Mesenchymal stem cell (in vitro differentiated cells and primary cell): Measurements from ENCODE around the gene TSC22D1.

Experiments used
- DNase-seq: peaks from one replicate; pipeline ENCODE4 v3.0.0-alpha.2; 2013
- H2AFZ ChIP-seq: one replicate; pipeline ENCODE4 v1.6.1; 2013; ENCODE audit warnings: low read depth, mild to moderate bottlenecking, control low read depth, inconsistent platforms, low read length, moderate library complexity
- H2AK5ac ChIP-seq: 2 replicates; pipeline ENCODE4 v1.6.1; 2013; ENCODE audit warnings: low read length, moderate library complexity, mild to moderate bottlenecking, inconsistent platforms; ENCODE audit not compliant: severe bottlenecking
- H2BK120ac ChIP-seq: one replicate; pipeline ENCODE4 v1.6.1; 2013; ENCODE audit warnings: low read depth, mild to moderate bottlenecking, inconsistent platforms, low read length, moderate library complexity
- H2BK12ac ChIP-seq, 2 experiments: one replicate each; pipeline ENCODE4 v1.6.1; 2013; ENCODE audit warnings: inconsistent platforms in 2 of 2, low read length in 2 of 2, mild to moderate bottlenecking in 2 of 2, moderate library complexity in 2 of 2, control low read depth in 1 of 2
- H2BK15ac ChIP-seq: one replicate; pipeline ENCODE4 v1.6.1; 2013; ENCODE audit warnings: mild to moderate bottlenecking, low read depth, inconsistent platforms; ENCODE audit not compliant: poor library complexity, severe bottlenecking
- H2BK5ac ChIP-seq: 2 replicates; pipeline ENCODE4 v1.6.1; 2013; ENCODE audit warnings: low read depth, mild to moderate bottlenecking, low read length, control low read depth, inconsistent platforms; ENCODE audit not compliant: poor library complexity, severe bottlenecking
- H3K14ac ChIP-seq, 2 experiments: one replicate each; pipeline ENCODE4 v1.6.1; 2013; ENCODE audit warnings: inconsistent platforms in 2 of 2, low read length in 2 of 2, control low read depth in 1 of 2, mild to moderate bottlenecking in 1 of 2, moderate library complexity in 1 of 2
- H3K18ac ChIP-seq, 2 experiments: one replicate each; pipeline ENCODE4 v1.6.1; 2013; ENCODE audit warnings: inconsistent platforms in 2 of 2, low read length in 2 of 2, control low read depth in 1 of 2, low read depth in 1 of 2, mild to moderate bottlenecking in 1 of 2
- H3K23ac ChIP-seq, 2 experiments: one replicate each; pipeline ENCODE4 v1.6.1; 2013; ENCODE audit warnings: inconsistent platforms in 2 of 2, low read length in 2 of 2, mild to moderate bottlenecking in 2 of 2, moderate library complexity in 2 of 2, control low read depth in 1 of 2
- H3K27ac ChIP-seq: 2 replicates; pipeline ENCODE4 v1.5.1; 2013; ENCODE audit warnings: mild to moderate bottlenecking, moderate library complexity, low read length, control low read depth, inconsistent platforms; ENCODE audit not compliant: poor library complexity, severe bottlenecking
- H3K27me3 ChIP-seq, 2 experiments: 2 replicates each; pipeline versions ENCODE4 v1.6.1 to v1.7.0; 2013; ENCODE audit warnings: low read length in 2 of 2, mild to moderate bottlenecking in 2 of 2, moderate library complexity in 2 of 2, control low read depth in 1 of 2, inconsistent platforms in 1 of 2; ENCODE audit not compliant: control insufficient read depth in 1 of 2, insufficient read depth in 1 of 2
- H3K36me3 ChIP-seq, 2 experiments: 2 replicates each; pipeline versions ENCODE4 v1.6.1 to v1.7.0; 2013; ENCODE audit warnings: low read length in 2 of 2, control low read depth in 1 of 2, inconsistent platforms in 1 of 2, low read depth in 1 of 2, mild to moderate bottlenecking in 1 of 2; ENCODE audit not compliant: insufficient read depth in 2 of 2, control insufficient read depth in 1 of 2
- H3K4ac ChIP-seq, 2 experiments: one replicate each; pipeline ENCODE4 v1.6.1; 2013; ENCODE audit warnings: inconsistent platforms in 2 of 2, low read length in 2 of 2, mild to moderate bottlenecking in 2 of 2, moderate library complexity in 2 of 2, control low read depth in 1 of 2, low read depth in 1 of 2
- H3K4me1 ChIP-seq: 2 replicates; pipeline ENCODE4 v1.6.1; 2013; ENCODE audit warnings: low read depth, low read length, control low read depth; ENCODE audit not compliant: control insufficient read depth, insufficient read depth
- H3K4me2 ChIP-seq: 2 replicates; pipeline ENCODE4 v1.6.1; 2013; ENCODE audit warnings: low read length, mild to moderate bottlenecking, inconsistent platforms; ENCODE audit not compliant: poor library complexity, severe bottlenecking
- H3K4me3 ChIP-seq, 2 experiments: 2 replicates each; pipeline versions ENCODE4 v1.5.1 to v1.7.0; 2013; ENCODE audit warnings: low read length in 2 of 2, mild to moderate bottlenecking in 2 of 2, control low read depth in 1 of 2, low read depth in 1 of 2; ENCODE audit not compliant: insufficient read depth in 1 of 2
- H3K79me1 ChIP-seq: replicated peaks from 2 replicates; pipeline ENCODE4 v1.6.1; 2013; ENCODE audit warnings: mild to moderate bottlenecking, control low read depth, low read length, inconsistent platforms; ENCODE audit not compliant: poor library complexity, severe bottlenecking
- H3K9ac ChIP-seq: 2 replicates; pipeline ENCODE4 v1.7.0; 2013; ENCODE audit warnings: mild to moderate bottlenecking, low read length, moderate library complexity
- H3K9me3 ChIP-seq: 2 replicates; pipeline ENCODE4 v1.7.0; 2013; ENCODE audit warnings: mild to moderate bottlenecking, low read length; ENCODE audit not compliant: control insufficient read depth
- H4K8ac ChIP-seq: one replicate; pipeline ENCODE4 v1.6.1; 2013; ENCODE audit warnings: inconsistent platforms, mild to moderate bottlenecking, low read length, moderate library complexity
- H4K91ac ChIP-seq: one replicate; pipeline ENCODE4 v1.6.1; 2013; ENCODE audit warnings: mild to moderate bottlenecking, low read length, inconsistent platforms
- whole genome bisulfite sequencing: methylation state at CpG from one replicate; pipeline ENCODE4 v1.1.7; 2013; ENCODE audit warnings: mixed read lengths; 5-methylcytosine and 5-hydroxymethylcytosine counted together

Gene TSC22D1

GRCh38 chr13:44448373-44448772 is 127.8 kb downstream of the TSC22D1 start:
- H3K27me3 ChIP-seq = no peaks in the 10 kb centered on the region
- H3K14ac ChIP-seq = no peak overlapping the region
- H3K27ac ChIP-seq = no peak overlapping the region
- no peak overlapping the region for H3K18ac ChIP-seq
- no peak overlapping the region for H2AFZ ChIP-seq
- H3K36me3 ChIP-seq = peaks cover 20 to 28% of the 10 kb centered on the region in 2 experiments
- H2BK15ac ChIP-seq = no peak overlapping the region
- no peak overlapping the region for H2AK5ac ChIP-seq
- no peak overlapping the region for H4K91ac ChIP-seq
- no peak overlapping the region for H3K4me3 ChIP-seq
- no peak overlapping the region for H2BK5ac ChIP-seq
- H4K8ac ChIP-seq = no peak overlapping the region
- no peak overlapping the region for H3K4ac ChIP-seq
- H3K23ac ChIP-seq = no peak overlapping the region
- no peak overlapping the region for H2BK120ac ChIP-seq
- no peak overlapping the region for H2BK12ac ChIP-seq
- WGBS = no CpG with 5 or more reads among the region's 2 CpGs
- no peak for DNase-seq
- peaks cover 24% of the 10 kb centered on the region for H3K79me1 ChIP-seq
- H3K4me1 ChIP-seq = peaks cover 6% of the 10 kb centered on the region
- no peaks in the 10 kb centered on the region for H3K9me3 ChIP-seq
- no peak overlapping the region for H3K9ac ChIP-seq
- H3K4me2 ChIP-seq = no peak overlapping the region

- Histone ChIP-seq H4K91ac (no peak overlapping the region), H3K4me2 (no peak overlapping the region), H3K4me3 (no peak overlapping the region), H3K23ac (no peak overlapping the region), H2AFZ (no peak overlapping the region), H3K9me3 (no peaks in the 10 kb centered on the region), H3K14ac (no peak overlapping the region), H3K18ac (no peak overlapping the region), H3K79me1 (peaks cover 24% of the 10 kb centered on the region), H3K9ac (no peak overlapping the region), H3K4me1 (peaks cover 6% of the 10 kb centered on the region), H2BK5ac (no peak overlapping the region), H2BK120ac (no peak overlapping the region), H3K36me3 (peaks cover 20 to 28% of the 10 kb centered on the region in 2 experiments), H2BK15ac (no peak overlapping the region), H3K27ac (no peak overlapping the region), H4K8ac (no peak overlapping the region), H2AK5ac (no peak overlapping the region), H2BK12ac (no peak overlapping the region), H3K4ac (no peak overlapping the region), H3K27me3 (no peaks in the 10 kb centered on the region)
- no peak for DNase-seq
- WGBS = 100% methylated on average over 1 of the region's 2 CpGs
Observed at GRCh38 chr13:44447783-44448321, 128.3 kb downstream of the TSC22D1 start.

GRCh38 chr13:44440046-44440608 is 136.0 kb downstream of the TSC22D1 start:
- peak; percentile 48 for DNase-seq
- Histone ChIP-seq H3K4ac (no peak overlapping the region), H4K91ac (no peak overlapping the region), H3K9me3 (no peaks in the 10 kb centered on the region), H2BK15ac (no peak overlapping the region), H3K36me3 (no peaks in the 10 kb centered on the region), H3K23ac (no peak overlapping the region), H2AFZ (no peak overlapping the region), H3K4me2 (no peak overlapping the region), H2BK120ac (no peak overlapping the region), H4K8ac (no peak overlapping the region), H3K18ac (no peak overlapping the region), H3K4me1 (peaks cover 2% of the 10 kb centered on the region), H2BK12ac (no peak overlapping the region), H3K14ac (no peak overlapping the region), H3K27me3 (no peaks in the 10 kb centered on the region), H2BK5ac (no peak overlapping the region), H3K4me3 (no peak overlapping the region), H3K79me1 (peaks cover 5% of the 10 kb centered on the region), H3K27ac (no peak overlapping the region), H3K9ac (no peak overlapping the region), H2AK5ac (no peak overlapping the region)
- 74% methylated on average over 10 of the region's 10 CpGs for WGBS

GRCh38 chr13:44439452-44440024 is 136.6 kb downstream of the TSC22D1 start:
- H2BK12ac ChIP-seq = no peak overlapping the region

More at GRCh38 chr13:44439452-44440024, 136.6 kb downstream of the TSC22D1 start:
- no peak overlapping the region for H3K18ac ChIP-seq
- H3K27ac ChIP-seq = no peak overlapping the region
- no peak overlapping the region for H2AK5ac ChIP-seq
- peaks cover under 1 to 3% of the 10 kb centered on the region in 2 experiments for H3K36me3 ChIP-seq
- H4K91ac ChIP-seq = no peak overlapping the region
- DNase-seq = peak; percentile 35
- no peak overlapping the region for H3K14ac ChIP-seq
- peaks cover 5% of the 10 kb centered on the region for H3K79me1 ChIP-seq
- WGBS = 43% methylated on average over 4 of the region's 4 CpGs
- H4K8ac ChIP-seq = no peak overlapping the region
- H2BK120ac ChIP-seq = no peak overlapping the region
- H2BK15ac ChIP-seq = no peak overlapping the region
- H2AFZ ChIP-seq = no peak overlapping the region
- no peaks in the 10 kb centered on the region for H3K9me3 ChIP-seq
- H3K4me3 ChIP-seq = no peak overlapping the region
- no peak overlapping the region for H3K4ac ChIP-seq
- H3K9ac ChIP-seq = peak overlapping the region; percentile 3
- H3K4me2 ChIP-seq = no peak overlapping the region
- H3K23ac ChIP-seq = no peak overlapping the region
- H2BK5ac ChIP-seq = no peak overlapping the region
- H3K4me1 ChIP-seq = peaks cover 2% of the 10 kb centered on the region
- no peaks in the 10 kb centered on the region for H3K27me3 ChIP-seq
